Activated CD4-positive, alpha-beta T cell treated with anti-CD3 and anti-CD28 coated beads for 48 hours (primary cell): Measurements from ENCODE around the gene MROH2B.

Source experiments
- DNase-seq: peaks from one replicate; pipeline ENCODE4 v3.0.0-alpha.2; 2020

MROH2B gene

GRCh38 chr5:41012318-41012717 lies 58.8 kb downstream of the MROH2B start:
- no peak for DNase-seq

GRCh38 chr5:41010572-41010971 lies 60.6 kb downstream of the MROH2B start:
- no peak for DNase-seq

GRCh38 chr5:41009232-41009631 lies 61.9 kb downstream of the MROH2B start:
- DNase-seq = no peak

- DNase-seq = no peak
Observed at GRCh38 chr5:41004931-41005330, 66.2 kb downstream of the MROH2B start.

- DNase-seq = no peak
Observed at GRCh38 chr5:41003670-41004376, 67.3 kb downstream of the MROH2B start.

GRCh38 chr5:40999966-41000365 lies 71.2 kb downstream of the MROH2B start:
- DNase-seq = no peak

- DNase-seq = no peak
Observed at GRCh38 chr5:40999142-40999541, 72.0 kb downstream of the MROH2B start.

GRCh38 chr5:40995801-40996586 lies 75.1 kb downstream of the MROH2B start:
- no peak for DNase-seq

GRCh38 chr5:40991981-40992559 lies 79.1 kb downstream of the MROH2B start:
- no peak for DNase-seq

- no peak for DNase-seq
Observed at GRCh38 chr5:40991168-40991980, 79.8 kb downstream of the MROH2B start.

- no peak for DNase-seq
Observed at GRCh38 chr5:40988746-40989510, 82.2 kb downstream of the MROH2B start.

GRCh38 chr5:40987349-40987748 lies 83.8 kb downstream of the MROH2B start:
- DNase-seq = no peak

- no peak for DNase-seq
Observed at GRCh38 chr5:40986666-40987065, 84.5 kb downstream of the MROH2B start.

GRCh38 chr5:40985501-40985900 lies 85.6 kb downstream of the MROH2B start:
- no peak for DNase-seq

- DNase-seq = no peak
Observed at GRCh38 chr5:40984884-40985283, 86.3 kb downstream of the MROH2B start.

GRCh38 chr5:40983781-40984180 lies 87.4 kb downstream of the MROH2B start:
- no peak for DNase-seq

GRCh38 chr5:40981420-40981819 lies 89.7 kb downstream of the MROH2B start:
- DNase-seq = no peak

GRCh38 chr5:40976836-40977235 lies 94.3 kb downstream of the MROH2B start:
- DNase-seq = no peak

GRCh38 chr5:40976041-40976440 lies 95.1 kb downstream of the MROH2B start:
- DNase-seq = no peak

- no peak for DNase-seq
Observed at GRCh38 chr5:40973364-40974004, 97.7 kb downstream of the MROH2B start.

- no peak for DNase-seq
Observed at GRCh38 chr5:40972434-40972833, 98.7 kb downstream of the MROH2B start.
